ENCODE data around the gene MYCL.

- TF ChIP-seq CTCF (IDR thresholded peaks at IDR 0.05) (no peak), SMAD3 (CRISPR knock-in tag; IDR thresholded peaks at IDR 0.05; ENCODE audit: borderline replicate concordance) (no peak), ESRRA (CRISPR knock-in tag; IDR thresholded peaks at IDR 0.05; ENCODE audit: borderline replicate concordance) (no peak), CREB1 (CRISPR knock-in tag; IDR thresholded peaks at IDR 0.05) (no peak), MAX (CRISPR knock-in tag; IDR thresholded peaks at IDR 0.05) (no peak), NR1H2 (CRISPR knock-in tag; IDR thresholded peaks at IDR 0.05) (no peak)
Observed at GRCh38 chr1:39890880-39891279, 10.8 kb downstream of the MYCL start.
